WTC11 (cell line): ENCODE data around the gene SMAD9.

Experiments
- AR ChIP-seq: fragments of 250-450 bp; sonication (Bioruptor Pico); IDR thresholded peaks from 2 replicates; pipeline ENCODE4 v1.9.0; 2021; ENCODE audit warnings: mild to moderate bottlenecking
- CTCF ChIP-seq: fragments of 200-600 bp; IDR thresholded peaks from 2 replicates; pipeline ENCODE4 v1.8.0; 2022; ENCODE audit warnings: antibody characterized with exemption
- FOXK1 ChIP-seq: sonication (generic); formaldehyde crosslinking; IDR thresholded peaks from 2 replicates; pipeline ENCODE4 v1.8.0; 2022; ENCODE audit warnings: mild to moderate bottlenecking, moderate library complexity, missing genetic modification reagents
- FOXP4 ChIP-seq: sonication (generic); formaldehyde crosslinking; IDR thresholded peaks from 2 replicates; pipeline ENCODE4 v1.8.0; 2022; ENCODE audit warnings: mild to moderate bottlenecking, missing genetic modification reagents
- MAX ChIP-seq: sonication (generic); formaldehyde crosslinking; IDR thresholded peaks from 2 replicates; pipeline ENCODE4 v1.8.0; 2022; ENCODE audit warnings: mild to moderate bottlenecking, missing genetic modification reagents
- SP1 ChIP-seq: sonication (generic); formaldehyde crosslinking; conservative IDR thresholded peaks from 2 replicates; pipeline ENCODE4 v1.8.1; 2022; ENCODE audit warnings: missing genetic modification reagents
- USF1 ChIP-seq: sonication (generic); formaldehyde crosslinking; IDR thresholded peaks from 2 replicates; pipeline ENCODE4 v1.8.0; 2022; ENCODE audit warnings: mild to moderate bottlenecking, missing genetic modification reagents
- USF2 ChIP-seq: sonication (generic); formaldehyde crosslinking; IDR thresholded peaks from 2 replicates; pipeline ENCODE4 v1.8.1; 2023; ENCODE audit warnings: mild to moderate bottlenecking, missing genetic modification reagents, moderate library complexity
- ZNF219 ChIP-seq: sonication (generic); formaldehyde crosslinking; IDR thresholded peaks from 2 replicates; pipeline ENCODE4 v1.8.0; 2023; ENCODE audit warnings: missing genetic modification reagents, mild to moderate bottlenecking, borderline replicate concordance
- ZSCAN18 ChIP-seq: fragments of 250-450 bp; sonication (Bioruptor Pico); IDR thresholded peaks from 2 replicates; pipeline ENCODE4 v2.1.2; 2022; ENCODE audit warnings: mild to moderate bottlenecking, moderate library complexity

GRCh38 chr13:36907821-36908220 lies 12.2 kb downstream of the SMAD9 start:
- TF ChIP-seq CTCF (no peak), AR (CRISPR knock-in tag) (no peak), MAX (CRISPR knock-in tag) (no peak), FOXP4 (CRISPR knock-in tag) (no peak), SP1 (CRISPR knock-in tag) (no peak), FOXK1 (CRISPR knock-in tag) (no peak), ZSCAN18 (CRISPR knock-in tag) (no peak), USF1 (no peak), ZNF219 (no peak), USF2 (CRISPR knock-in tag) (no peak)
